Measurements from ENCODE around the gene DMC1.

DMC1 gene

DNA sequence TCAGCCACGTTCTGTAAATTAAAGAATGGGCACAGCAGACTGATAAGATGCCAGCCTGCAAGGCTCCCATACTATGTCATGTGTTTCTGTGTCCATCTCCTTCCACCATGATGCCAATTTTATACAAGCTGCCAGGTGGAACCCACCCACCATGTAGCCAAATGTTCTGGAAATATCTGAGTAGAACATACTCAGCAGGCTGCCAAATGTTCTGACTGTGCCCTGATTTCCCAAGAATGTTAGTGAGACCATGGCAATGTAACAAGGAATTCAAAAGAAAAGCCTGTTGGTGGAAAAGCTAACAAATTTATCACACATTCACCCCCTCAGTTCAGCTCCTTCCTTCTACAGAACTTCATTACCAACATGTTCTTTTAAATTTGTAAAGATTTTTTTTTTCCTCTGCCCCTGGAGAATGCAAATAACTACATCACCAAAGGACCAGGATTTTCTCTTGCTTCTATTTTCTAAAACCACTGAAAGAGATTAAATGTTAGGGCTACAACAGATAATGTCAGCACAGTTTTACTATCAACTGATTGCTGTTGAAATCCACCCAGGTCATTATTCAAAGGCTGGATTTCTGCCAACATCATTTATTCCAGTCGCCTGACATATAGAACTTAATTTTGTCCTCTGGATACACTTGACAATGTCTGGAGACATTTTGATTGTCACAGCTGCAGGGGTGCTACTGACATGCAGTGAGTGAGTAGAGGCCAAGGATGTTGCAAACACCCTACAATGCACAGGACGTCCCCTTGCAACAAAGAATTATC, 3.1 kb downstream of the DMC1 start:
- no peak for DNase-seq

DNA sequence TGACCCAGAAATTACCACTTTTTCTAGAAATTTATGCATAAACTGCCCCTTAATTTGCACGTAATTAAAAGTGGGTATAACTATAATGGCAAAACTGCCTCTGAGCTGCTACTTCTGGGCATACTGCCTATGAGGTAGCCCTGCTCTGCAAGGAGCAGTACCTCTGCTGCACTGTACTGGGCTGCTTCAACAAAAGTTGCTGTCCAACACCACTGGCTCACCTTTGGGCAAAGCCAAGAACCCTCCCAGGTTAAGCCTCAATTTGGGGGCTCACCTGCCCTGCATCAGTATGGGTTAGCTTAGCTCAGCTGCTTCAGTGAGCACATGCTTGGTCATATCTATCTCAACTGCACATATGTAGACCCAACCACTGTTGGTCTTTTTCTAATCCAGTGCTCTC, 4.5 kb downstream of the DMC1 start:
- DNase-seq, result no peak

DNA sequence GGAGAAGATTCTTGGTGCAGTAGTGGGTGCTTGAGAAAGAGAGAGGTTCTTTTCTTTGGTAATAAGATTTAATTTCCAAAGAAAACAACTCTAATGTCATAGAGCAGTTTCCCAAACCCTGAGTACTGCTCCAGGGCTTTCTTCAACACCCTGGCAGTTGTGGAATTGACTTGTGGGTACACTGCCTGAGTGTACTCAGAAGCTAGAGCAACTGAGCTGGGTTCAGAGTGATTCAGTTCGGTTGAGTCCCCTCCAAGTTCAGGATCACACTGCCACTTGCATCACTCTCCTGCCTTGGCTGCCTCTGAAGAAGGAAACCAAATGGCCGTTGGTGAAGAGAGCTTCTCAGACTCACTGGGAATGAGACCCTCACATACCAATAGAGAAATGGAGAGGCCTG, 5.3 kb downstream of the DMC1 start:
- DNase-seq, result no peak

DNA sequence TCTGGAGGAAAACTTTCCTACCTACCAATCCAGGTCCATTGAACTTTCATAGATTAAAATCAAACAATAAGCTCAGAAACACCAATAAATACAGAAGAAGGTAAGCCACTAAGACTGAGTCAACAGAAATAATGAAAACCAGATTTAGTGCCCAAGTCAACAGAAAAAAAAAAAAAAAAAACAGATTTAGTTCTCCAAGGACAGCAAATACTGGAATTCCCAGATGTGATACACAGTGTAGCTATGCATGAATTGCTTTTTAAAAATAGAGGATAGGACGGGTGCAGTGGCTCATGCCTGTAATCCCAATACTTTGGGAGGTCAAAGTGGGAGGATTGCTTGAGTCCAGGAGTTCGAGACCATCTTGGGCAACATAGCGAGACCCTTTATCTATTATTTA, 15.7 kb downstream of the DMC1 start:
- DNase-seq, result no peak

DNA sequence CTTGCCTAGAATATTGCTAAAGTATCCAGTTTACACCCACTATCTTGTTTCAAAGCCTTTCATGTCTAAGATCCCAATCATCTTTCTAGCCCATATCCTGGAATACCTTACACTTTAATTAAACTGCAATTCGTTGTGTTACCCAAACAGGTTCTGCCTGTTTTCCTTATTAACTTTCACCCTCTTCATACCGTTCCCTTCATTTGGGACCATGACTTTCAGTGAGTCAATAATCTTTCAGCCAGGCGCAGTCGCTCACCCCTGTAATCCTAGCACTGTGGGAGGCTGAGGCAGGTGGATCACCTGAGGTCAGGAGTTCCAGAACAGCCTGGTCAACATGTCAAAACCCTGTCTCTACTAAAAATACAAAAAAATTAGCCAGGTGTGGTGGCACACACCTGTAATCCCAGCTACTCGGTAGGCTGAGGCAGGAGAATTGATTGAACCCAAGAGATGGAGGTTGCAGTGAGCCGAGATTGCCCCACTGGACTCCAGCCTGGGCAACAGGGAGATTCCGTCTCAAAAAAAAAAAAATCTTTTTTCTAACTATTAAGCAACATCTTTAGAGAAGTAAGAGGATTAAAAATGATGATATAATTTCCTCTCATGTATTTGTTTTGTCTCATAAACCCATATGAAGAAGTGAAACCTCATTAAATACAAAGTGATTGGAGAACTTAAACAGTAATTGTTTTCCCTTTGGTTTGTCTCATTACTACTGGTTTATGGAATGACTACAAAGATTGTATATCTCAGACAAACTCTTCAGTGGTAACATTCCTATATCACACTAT, 20.7 kb downstream of the DMC1 start:
- no peak for DNase-seq

DNA sequence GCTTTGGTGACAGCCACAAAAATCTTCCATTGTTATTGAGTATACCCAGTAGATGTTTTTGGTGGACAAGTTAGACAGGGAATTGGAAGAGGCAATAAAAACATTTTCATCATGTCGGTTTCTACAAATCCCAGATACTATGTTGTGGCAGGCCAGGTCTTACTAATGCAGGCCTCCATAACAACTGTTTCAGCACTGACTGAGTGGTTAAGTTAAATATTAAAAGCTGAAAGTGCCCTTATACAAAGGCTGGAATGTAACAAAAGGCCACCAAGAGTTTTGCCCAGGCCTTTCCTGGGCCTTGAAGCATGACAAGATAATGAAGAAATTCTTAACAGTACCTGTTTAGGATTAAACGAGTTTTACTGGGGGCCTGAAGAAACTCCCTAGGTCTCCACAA, 29.3 kb downstream of the DMC1 start:
- no peak for DNase-seq

DNA sequence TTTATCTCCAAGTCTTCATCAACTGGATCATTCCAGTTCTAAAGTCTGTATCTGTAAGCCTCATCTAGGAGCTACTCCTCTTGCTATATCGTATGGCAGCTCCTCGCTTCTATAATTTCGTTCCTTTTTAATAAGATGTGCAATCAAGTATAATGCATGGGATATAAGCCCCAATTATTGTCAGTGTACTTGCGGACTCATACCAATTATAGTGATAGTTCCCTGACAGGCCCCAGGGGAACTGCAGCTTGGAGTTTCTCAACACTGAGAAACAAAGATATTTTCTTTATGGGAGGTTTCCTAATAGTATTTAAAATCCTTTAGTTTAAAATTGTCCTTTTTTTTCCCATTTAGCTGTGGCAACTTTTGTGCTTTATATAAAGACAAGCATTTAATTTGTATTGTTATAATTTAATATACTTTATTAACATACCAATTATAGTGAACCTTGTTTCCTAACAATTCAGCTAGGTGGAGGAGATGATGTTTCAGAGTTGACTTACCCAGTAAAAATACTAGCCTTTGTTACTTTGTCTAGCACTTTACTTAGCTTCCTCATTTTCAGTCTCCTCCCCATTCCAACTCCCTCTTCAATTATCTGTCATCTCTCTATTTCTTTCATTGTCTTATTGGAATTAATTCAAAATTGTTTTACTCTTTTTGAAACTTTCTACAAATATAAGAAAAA, 38.6 kb downstream of the DMC1 start:
- no peak for DNase-seq

DNA sequence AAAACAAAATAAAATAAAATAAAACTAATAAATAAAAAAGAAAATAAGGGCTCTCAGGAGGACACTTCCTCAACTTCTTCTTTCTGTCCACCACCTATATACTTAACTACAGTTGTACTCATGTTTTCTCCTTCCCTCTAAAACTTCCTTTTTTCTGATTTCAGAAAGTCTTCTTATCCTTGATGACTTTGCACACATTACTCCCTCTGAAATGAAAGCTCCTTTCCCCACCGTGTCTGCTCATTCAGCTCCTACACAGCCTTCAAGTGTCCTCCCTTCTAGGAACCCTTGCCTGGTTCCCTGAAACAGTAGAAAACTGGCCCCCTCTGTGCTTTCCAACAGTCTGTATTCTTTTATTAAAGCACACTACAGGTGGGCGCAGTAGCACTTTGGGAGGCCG, 45.6 kb downstream of the DMC1 start:
- DNase-seq, result no peak

DNA sequence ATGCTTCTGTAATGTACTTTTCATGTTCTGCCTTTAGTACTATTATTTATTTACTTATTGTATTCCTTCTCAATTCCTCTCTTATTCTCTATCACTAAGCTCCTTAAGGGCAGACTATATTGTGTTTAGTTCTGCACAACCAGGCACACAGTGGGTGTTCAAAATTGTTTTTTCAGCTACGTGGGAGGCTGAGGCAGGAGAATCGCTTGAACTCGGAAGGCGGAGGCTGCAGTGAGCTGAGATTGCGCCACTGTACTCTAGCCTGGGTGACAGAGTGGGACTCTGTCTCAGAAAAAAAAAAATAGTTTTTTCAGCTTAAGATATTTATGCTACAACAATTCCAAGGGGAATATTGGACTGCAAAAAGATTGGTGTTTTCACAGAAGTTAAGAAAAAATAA, 46.5 kb downstream of the DMC1 start:
- no peak for DNase-seq

DNA sequence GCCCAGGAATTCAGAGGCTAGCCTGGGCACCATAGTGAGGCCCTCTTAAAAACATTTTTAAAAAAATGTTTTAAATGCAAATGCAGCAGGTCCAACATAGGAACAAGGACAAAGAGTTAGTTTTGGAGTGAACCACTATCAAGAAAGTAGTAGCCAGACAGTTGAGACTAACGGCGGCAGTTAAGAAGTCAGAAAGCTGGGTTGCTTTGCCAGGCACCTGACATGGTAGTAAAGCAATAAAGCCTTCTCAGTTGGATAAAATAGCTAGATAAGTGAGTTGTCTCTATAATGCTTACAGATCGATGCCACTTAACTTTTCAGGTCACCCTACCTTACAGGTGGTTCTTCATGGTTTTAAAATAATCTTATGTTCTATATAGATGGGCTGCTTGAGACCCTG, 47.0 kb downstream of the DMC1 start:
- no peak for DNase-seq

DNA sequence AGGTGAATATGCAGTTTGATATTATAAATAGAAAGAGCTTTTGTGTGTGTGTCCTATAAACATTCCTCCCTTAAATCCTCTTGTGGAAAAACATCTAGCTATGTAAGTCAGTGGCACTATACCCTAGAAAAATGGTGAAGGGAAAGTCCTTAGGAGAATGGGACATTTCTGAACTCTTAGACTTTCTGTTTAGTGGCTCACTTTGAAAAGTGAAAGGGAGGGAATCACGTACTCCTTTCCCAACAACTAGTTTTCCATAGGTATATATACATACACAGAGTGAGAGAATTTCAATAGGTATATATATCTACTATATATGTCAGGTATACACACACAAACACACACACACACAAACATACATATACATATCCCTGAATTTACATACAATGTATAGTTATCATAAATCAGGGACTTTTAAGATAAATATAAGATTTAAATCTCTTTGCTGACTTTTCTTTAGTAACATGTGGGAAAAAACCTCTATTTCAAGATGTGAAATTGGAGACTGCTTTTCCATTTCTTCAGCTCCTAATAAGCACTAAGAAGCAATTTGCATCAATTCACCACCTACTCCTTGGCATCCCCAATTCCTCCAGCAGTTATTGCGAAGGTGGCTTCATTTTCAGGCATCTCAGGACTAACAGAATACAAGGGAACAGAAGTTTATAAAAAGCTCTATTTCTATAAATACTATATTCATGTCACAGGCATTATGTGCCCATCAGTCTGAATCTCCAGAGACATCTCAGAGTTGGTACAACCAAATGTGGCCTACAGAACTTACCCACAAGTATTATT, 50.3 kb downstream of the DMC1 start:
- DNase-seq, result no peak

DNA sequence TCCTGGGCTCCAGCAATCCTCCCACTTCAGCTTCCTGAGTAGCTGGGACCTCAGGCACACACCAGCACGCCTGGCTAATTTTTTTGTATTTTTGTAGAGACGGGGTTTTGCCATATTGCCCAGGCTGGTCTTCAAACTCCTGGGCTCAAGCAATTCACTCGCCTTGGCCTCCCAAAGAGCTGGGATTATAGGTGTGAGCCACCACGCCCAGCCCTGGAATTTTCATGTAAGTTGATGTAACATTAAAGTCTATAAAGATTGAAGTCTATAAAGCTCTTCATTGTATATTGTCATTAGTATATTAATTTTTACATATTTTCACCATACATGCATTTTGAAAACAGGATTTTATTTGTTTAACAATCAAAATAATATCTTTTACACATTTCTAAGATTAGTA, 51.4 kb downstream of the DMC1 start:
- DNase-seq, result no peak

DNA sequence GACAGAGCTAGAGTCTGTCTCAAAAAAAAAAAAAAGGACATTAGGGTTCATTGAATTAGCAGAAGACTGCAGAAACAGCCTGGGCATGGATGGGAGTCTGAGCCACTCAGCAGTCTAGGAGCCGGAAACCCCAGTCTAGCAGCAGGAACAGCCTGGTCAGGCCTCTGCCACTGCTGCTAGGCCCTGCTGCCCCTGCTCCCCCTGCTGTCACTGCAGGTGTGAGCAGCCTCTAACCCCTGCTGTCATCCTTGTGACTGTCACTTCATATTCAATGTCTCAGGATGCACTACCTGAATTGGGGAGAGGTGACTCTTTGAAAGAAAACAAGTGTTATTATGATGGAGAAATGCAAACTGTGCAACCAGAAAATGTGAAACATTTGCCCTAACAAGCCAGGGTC, 56.9 kb downstream of the DMC1 start:
- DNase-seq, result peak in 4 of 5 donors; percentile 12 to 56 (median 17)

DNA sequence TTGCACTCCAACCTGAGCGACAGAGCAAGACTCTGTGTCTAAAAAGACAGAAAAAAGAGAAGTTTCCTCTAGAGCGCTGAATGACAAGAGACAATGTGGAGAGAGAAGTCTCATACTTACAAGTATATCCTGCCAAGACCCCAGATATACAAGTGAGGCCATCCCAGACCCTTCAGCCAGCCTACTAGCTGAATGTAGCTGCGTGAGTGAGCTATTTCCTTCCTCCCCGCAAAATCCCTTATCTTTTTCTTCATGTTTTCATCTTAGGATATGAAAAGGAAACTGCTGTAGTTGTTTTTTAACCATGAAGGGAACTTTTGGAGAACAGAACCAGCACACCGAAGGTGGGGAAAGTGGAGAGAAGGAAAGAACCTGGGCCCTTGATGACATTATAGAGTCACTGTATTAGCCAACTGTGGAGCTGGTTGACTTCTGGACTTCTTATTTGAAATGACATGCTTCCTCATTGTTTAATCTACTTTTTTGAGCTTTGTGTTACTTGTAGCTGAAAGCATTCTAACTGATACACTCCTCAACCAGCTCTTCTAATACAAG, 59.5 kb downstream of the DMC1 start:
- DNase-seq, result no peak

DNA sequence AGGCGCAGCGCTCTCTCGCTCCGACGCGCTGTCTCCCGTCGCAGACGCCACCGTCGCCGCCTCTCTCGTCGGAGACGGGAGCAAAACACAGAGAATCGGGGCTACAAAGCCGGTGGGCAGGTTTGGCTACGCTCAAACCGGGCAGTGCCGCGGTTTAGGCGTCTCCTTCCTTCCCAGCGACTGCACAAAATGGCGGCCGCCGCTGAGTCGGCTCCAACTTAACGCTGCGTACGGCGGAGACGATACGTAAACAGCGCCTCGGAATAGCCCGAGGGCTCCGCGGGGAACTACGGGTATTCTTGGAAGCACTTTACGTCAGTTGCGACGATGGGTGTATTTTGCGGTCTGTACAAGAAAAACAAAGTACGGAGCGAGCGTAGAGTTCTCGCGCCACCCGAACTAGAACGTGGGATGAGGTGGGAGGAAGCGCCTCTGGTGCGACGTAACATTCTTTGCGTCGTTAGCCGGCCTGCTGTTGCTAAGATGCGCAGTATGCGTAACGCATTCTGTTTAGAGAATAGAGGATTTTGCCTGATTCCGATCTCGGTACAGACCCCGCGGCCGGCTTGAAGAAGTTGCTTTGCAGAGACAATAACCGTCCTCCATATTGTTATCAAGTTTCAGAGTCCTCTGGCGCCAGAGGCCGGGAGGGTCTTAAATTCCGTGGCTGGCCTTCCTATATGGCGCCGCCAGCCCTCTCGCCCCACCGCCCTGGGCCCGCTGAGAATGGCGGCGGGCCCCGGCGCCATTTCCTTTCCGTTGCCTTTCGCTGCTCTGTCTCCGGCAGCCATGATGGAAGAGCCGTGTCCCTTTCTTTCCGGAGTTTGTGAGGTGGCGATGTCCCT, 63.6 kb downstream of the DMC1 start, which contains the start of gene DDX17:
Gene DDX17 (minus strand): TSS at position 194 of the 845 bp plus-strand sequence.
- peak; percentile 81 to 98 (median 87) for DNase-seq

DNA sequence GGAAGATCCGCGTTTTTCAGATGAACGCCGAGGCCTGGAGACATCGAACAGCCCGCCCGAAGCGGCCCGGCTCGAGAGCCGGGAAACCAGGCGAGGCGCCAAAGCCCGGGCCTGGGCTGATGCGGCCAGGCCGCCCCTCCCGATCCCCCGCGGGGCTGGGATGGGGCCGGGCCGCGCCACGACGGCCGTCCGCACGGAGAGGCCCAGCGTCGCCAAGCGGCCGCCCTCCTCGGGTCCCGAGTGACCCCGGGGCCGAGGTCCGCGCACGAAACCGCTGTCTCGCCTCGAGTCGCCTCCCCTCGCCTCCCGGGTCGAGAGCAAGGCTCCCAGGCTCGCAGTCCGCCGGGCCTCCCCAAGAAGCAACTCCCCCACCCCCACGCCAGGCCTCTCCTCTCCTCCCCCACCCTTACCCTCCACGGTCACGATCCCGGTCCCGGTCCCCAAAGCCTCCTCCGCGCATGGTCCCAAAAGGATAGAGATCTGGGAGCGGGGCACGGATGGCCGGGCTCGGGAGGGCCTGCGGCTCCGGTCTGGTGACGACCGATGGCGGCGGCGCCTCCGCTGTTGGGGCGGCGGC, 64.4 kb downstream of the DMC1 start:
- DNase-seq, result peak; percentile 24 to 53 (median 40)

DNA sequence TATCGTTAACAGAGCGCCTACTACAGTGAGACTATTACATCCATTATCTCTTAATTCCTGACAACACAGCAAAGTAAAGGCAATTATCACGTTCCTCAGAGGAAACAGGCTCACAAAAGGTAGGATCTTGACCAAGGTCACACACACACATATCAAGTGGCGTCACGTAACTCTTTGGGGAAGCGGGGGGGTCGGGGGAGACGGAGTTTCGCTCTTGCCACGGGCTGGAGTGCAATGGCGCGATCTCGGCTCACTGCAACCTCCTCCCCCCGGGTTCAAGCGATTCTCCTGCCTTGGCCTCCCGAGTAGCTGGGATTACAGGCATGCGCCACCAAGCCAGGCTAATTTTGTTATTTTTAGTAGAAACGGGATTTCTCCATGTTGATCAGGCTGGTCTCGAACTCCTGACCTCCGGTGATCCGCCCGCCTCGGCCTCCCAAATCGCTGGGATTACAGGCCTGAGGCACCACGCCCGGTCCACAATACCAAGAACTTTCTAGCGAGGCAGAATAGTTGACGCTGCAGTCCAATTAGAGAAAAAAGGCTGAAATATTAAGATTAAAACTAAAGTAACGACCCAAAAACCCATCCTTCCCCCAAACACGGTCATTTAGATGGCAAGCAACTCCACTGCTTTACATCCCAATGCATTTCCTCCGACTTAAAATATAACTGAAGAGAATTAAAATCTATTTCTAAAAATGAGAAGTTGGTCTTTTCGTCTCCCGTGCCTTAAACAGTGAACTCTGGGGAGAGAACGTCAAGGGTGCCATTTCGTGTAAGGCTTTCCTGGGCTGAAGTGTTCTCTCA, 65.0 kb downstream of the DMC1 start:
- peak; percentile 18 to 68 (median 42) for DNase-seq

DNA sequence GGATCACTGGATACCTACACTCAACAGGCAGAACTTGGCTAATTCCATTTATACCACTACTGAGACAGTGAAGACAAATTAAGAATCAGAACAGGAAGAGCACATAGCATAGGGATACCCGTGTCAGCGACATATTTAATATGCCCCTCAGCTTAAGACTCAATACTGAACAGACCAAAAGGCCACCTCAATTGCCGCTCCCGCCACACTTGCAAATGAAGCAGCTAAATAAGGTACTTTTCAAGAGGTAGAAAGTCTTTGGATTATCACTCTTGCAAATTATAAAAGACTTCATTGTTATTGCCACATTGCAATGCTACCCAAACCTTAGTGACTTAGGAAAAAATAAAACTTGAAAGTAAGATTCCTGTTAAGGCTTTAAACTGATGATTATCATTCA, 67.0 kb downstream of the DMC1 start:
- no peak for DNase-seq

DNA sequence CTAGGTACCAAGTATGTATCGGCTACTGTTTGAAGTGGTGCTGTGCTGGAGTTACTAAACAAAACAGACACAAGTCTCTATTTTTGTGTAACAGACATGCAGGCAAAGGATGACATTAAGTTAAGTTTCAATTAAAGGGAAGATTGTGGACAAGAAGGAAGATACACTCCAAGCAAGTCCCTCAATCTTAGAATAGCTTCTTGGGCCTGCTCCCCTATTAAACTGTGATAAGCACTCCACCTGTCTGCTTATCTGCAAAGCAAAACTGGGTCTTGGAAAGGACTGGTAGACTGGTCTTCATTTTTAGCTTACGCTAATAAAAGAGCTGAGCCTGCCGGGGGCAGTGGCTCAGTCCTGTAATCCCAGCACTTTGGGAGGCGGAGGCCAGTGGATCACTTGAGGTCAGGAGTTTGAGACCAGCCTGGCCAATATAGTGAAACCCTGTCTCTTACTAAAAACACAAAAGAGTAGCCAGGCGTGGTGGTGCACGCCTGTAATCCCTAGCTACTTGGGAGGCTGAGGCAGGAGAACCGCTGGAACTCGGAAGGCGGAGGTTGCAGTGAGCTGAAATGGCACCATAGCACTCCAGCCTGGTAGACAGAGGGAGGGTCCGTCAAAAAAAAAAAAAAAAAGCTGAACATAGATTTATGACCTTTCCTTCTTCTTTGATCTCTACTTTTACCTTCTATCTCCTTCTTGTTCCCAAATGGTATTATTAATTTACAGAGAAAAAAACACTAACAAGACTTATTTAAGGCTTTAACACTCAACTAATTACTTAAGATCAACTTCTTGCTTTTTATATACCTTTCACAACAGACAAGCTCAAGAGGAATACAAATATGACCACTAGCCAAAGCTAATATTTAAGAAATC, 67.9 kb downstream of the DMC1 start:
- no peak for DNase-seq

All from T-helper 1 cell (primary cell).